GM12873 (cell line): ENCODE results near the gene PDE4B.

Experiments used
- TF ChIP-seq, protein P1 (sequence below): IDR thresholded peaks from 2 replicates; pipeline ENCODE4 v1.5.1; 2012; ENCODE audit warnings: low read depth, mild to moderate bottlenecking, moderate library complexity, low read length, control low read depth; ENCODE audit not compliant: insufficient read depth; ENCODE audit errors: missing control alignments

PDE4B gene

DNA sequence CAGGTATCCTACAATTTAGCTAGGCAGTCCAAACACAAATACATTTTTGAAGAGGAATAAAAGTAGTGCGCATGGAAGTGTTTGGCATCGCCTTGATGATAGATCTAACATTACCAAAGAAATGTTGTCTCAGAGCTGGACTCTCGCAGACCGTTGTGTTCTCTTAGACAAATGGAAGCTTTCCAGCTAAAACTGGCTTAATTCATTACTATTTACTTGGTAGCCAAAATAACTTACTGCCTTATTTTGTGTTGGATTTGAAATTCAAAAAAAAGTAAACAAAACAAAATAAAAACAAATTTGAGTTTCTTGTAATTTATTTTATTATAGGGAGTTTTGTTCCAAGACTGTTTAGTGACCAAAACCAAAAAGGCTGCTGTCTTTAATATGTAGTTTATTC lies 51.6 kb downstream of the PDE4B start:
- TF ChIP-seq, protein P1, sequence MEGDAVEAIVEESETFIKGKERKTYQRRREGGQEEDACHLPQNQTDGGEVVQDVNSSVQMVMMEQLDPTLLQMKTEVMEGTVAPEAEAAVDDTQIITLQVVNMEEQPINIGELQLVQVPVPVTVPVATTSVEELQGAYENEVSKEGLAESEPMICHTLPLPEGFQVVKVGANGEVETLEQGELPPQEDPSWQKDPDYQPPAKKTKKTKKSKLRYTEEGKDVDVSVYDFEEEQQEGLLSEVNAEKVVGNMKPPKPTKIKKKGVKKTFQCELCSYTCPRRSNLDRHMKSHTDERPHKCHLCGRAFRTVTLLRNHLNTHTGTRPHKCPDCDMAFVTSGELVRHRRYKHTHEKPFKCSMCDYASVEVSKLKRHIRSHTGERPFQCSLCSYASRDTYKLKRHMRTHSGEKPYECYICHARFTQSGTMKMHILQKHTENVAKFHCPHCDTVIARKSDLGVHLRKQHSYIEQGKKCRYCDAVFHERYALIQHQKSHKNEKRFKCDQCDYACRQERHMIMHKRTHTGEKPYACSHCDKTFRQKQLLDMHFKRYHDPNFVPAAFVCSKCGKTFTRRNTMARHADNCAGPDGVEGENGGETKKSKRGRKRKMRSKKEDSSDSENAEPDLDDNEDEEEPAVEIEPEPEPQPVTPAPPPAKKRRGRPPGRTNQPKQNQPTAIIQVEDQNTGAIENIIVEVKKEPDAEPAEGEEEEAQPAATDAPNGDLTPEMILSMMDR, result no peak

GRCh38 chr1:65844821-65845534 lies 52.3 kb downstream of the PDE4B start:
- TF ChIP-seq, protein P1, result no peak

GRCh38 chr1:65845535-65846060 lies 52.9 kb downstream of the PDE4B start:
- TF ChIP-seq, protein P1, result no peak

- TF ChIP-seq, protein P1, result no peak
Measured at GRCh38 chr1:65846866-65847265, 54.2 kb downstream of the PDE4B start.

GRCh38 chr1:65850281-65850680 lies 57.6 kb downstream of the PDE4B start:
- TF ChIP-seq, protein P1, result no peak

- TF ChIP-seq, protein P1, result no peak
Measured at GRCh38 chr1:65866439-65866838, 73.7 kb downstream of the PDE4B start.

DNA sequence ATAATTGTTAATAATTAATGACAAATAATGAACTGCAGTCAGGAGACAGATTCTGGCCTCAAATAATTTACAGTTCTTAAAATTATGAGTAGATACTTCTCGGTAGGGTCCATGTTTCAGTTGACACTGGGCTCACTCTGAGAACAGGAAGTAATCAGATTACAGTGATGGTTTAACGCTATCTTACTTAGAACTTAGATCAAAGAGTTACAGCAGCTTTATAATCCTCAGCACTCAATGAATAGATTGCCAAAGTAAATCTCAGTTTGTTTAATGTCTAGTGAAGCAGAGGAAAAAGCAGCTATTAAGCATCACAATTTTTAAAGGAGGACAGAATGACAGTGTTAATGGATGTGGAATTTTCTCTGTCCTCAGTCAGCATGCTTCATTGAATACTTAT lies 79.6 kb downstream of the PDE4B start:
- TF ChIP-seq, protein P1, result no peak
